Measurements from ENCODE around the gene PROZ.

Gene PROZ

DNA sequence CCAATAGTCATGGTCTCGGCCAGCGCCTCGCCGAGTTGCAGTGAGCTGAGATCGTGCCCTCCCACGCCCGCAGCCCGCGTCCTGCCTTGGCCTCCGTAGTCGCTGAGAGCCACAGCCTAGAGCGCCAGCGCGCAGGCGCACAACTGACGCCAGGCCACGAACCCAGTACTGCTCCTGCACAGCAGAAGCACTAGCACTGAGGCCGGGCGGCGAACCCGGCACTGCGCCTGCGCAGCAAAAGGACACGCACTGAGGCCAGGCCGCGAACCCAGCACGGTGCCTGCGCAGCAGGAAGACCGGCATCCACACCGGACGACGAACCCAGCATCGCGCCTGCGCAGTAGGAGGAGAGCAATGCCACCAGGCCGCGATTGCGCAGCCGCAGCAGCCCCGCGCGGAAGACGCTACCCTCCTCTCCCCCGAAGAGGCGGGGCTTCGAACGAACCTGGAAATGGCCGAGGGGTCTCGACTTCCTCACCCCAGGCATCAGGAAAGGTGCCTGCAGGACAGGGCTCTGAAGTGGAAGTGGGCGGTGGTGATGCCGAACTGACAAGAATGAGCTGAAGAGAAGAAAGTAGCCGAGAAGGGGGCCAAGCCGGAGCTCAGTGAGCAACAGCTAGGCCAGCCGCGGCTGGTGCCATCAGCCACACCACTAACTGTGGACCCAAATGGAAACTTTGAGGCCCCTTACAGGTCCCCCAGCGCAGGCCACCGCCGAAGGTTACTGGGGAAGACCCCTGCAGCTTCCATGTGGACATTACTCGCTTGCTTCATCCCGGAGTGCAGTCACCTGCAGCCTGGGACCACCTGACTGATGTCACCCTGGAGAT lies 28.3 kb upstream of the PROZ start:
- no peak overlapping the region for H3K4me3 ChIP-seq (ENCODE audit: low read depth, low read length)
- no peaks in the 10 kb centered on the region for H3K36me3 ChIP-seq (ENCODE audit: insufficient read depth, low read length)
- H3K27me3 ChIP-seq (ENCODE audit: insufficient read depth, low read length): peaks cover 35% of the 10 kb centered on the region
- H3K79me2 ChIP-seq (ENCODE audit: control insufficient read depth, insufficient read depth, low read length, unreplicated experiment): no peaks in the 10 kb centered on the region
- H2AFZ ChIP-seq (ENCODE audit: low read length, unreplicated experiment): no peak overlapping the region
- no peaks in the 10 kb centered on the region for H3K4me1 ChIP-seq (ENCODE audit: control insufficient read depth, insufficient read depth, low read length, unreplicated experiment)
- H3K27ac ChIP-seq (ENCODE audit: low read depth, low read length): no peak overlapping the region

DNA sequence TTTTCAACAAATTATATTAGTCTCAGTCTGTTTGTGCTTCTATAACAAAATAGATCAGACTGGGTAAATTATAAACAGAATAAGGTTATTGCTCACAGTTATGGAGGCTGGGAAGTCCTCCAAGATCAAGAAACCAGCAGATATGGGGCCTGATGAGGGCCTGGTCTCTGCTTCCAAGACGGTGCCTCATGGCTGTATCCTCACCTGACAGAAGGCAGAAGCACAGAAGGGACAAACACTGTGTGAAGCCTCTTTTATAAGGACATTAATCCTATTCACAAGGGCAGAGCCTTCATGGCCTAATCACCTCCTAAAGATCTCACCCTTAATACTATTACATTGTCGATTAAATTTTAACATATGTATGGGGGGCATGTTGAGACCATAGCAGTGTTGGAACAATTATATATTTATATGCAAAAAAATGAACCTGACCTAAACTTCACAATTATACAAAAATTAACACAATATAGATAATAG lies 23.1 kb upstream of the PROZ start:
- Histone ChIP-seq H3K27me3 (ENCODE audit: insufficient read depth, low read length) (peaks cover 27% of the 10 kb centered on the region), H3K36me3 (ENCODE audit: insufficient read depth, low read length) (no peaks in the 10 kb centered on the region)

GRCh38 chr13:113137691-113138298 lies 20.7 kb upstream of the PROZ start:
- peaks cover 10% of the 10 kb centered on the region; the same call in 1 of the 2 replicates for H3K27me3 ChIP-seq (ENCODE audit: insufficient read depth, low read length)
- no peak overlapping the region for H3K27ac ChIP-seq (ENCODE audit: low read depth, low read length)
- H3K36me3 ChIP-seq (ENCODE audit: insufficient read depth, low read length): no peaks in the 10 kb centered on the region
- no peaks in the 10 kb centered on the region for H3K79me2 ChIP-seq (ENCODE audit: control insufficient read depth, insufficient read depth, low read length, unreplicated experiment)
- no peaks in the 10 kb centered on the region for H3K4me1 ChIP-seq (ENCODE audit: control insufficient read depth, insufficient read depth, low read length, unreplicated experiment)
- H2AFZ ChIP-seq (ENCODE audit: low read length, unreplicated experiment): no peak overlapping the region
- no peak overlapping the region for H3K4me3 ChIP-seq (ENCODE audit: low read depth, low read length)

More for the DNA sequence above, 23.1 kb upstream of the PROZ start:
- Histone ChIP-seq H3K27ac (ENCODE audit: low read depth, low read length) (no peak overlapping the region), H3K79me2 (ENCODE audit: control insufficient read depth, insufficient read depth, low read length, unreplicated experiment) (no peaks in the 10 kb centered on the region), H2AFZ (ENCODE audit: low read length, unreplicated experiment) (no peak overlapping the region), H3K4me3 (ENCODE audit: low read depth, low read length) (no peak overlapping the region), H3K4me1 (ENCODE audit: control insufficient read depth, insufficient read depth, low read length, unreplicated experiment) (no peaks in the 10 kb centered on the region)

GRCh38 chr13:113138792-113139551 lies 19.5 kb upstream of the PROZ start:
- Histone ChIP-seq H3K4me1 (ENCODE audit: control insufficient read depth, insufficient read depth, low read length, unreplicated experiment) (no peaks in the 10 kb centered on the region), H3K27ac (ENCODE audit: low read depth, low read length) (no peak overlapping the region), H3K4me3 (ENCODE audit: low read depth, low read length) (no peak overlapping the region), H2AFZ (ENCODE audit: low read length, unreplicated experiment) (no peak overlapping the region), H3K79me2 (ENCODE audit: control insufficient read depth, insufficient read depth, low read length, unreplicated experiment) (no peaks in the 10 kb centered on the region), H3K27me3 (ENCODE audit: insufficient read depth, low read length) (peaks cover under 1% of the 10 kb centered on the region; the same call in 1 of the 2 replicates), H3K36me3 (ENCODE audit: insufficient read depth, low read length) (no peaks in the 10 kb centered on the region)

DNA sequence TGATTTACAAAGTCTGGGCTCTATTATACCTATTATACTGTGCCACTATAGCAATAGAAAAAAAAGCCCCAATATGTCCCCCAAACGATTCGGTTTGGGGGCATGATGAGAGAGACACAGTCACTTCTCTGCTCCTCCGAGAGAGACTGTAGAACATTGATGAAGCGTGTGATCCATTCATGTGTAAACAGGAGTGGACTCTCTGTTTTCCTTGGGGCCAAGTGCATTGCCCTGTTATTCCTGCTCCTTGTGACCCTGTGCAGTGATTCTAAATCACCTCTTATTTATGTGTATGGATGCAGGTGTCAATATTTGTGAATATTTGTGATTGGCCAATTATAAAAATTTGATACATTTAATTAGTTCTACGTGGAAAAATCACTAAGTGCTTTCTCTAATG lies 18.9 kb upstream of the PROZ start:
- no peaks in the 10 kb centered on the region for H3K79me2 ChIP-seq (ENCODE audit: control insufficient read depth, insufficient read depth, low read length, unreplicated experiment)
- H3K4me3 ChIP-seq (ENCODE audit: low read depth, low read length): no peak overlapping the region
- no peaks in the 10 kb centered on the region for H3K4me1 ChIP-seq (ENCODE audit: control insufficient read depth, insufficient read depth, low read length, unreplicated experiment)
- no peak overlapping the region for H3K27ac ChIP-seq (ENCODE audit: low read depth, low read length)
- no peak overlapping the region for H2AFZ ChIP-seq (ENCODE audit: low read length, unreplicated experiment)
- H3K27me3 ChIP-seq (ENCODE audit: insufficient read depth, low read length): no peaks in the 10 kb centered on the region
- H3K36me3 ChIP-seq (ENCODE audit: insufficient read depth, low read length): no peaks in the 10 kb centered on the region

DNA sequence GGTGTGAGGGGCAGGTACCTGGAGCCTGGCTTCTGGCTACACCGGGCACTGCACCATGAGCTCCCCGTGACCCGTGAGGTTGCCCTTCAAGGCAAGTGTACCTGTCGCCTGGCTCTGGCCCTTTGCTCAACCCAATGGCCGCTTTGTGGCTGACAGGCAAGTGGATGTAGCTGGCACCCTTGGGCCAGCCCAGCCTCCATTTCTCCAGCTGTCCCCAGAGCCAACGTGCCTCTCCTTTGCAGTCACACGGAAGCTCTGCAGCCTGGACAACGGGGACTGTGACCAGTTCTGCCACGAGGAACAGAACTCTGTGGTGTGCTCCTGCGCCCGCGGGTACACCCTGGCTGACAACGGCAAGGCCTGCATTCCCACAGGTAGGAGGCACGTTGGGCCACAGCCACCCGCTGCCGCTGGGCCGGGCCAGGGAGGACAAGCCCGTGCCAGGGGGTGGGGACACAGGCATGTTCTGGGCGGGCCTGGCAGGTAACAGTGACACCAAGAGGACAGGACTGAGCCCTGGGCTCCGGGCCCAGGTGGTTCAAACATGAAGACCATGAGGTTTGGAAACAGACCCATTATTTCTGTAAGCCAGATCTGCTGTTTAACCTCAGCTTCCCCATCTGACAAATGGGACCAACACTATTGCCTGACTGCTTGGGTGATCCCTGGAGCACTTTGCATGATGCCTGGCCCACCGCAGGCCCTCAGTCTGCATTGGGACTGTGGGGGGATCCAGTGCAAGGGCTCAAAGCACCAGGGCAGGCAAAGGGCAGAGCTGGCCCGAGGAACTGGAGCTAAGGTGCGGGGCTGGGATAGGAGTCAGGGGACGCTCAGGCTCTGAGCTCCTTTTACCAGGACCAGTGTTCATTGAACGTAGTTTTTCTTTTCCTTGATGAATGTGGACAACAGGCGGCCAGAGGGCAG lies 17.5 kb upstream of the PROZ start:
- H3K36me3 ChIP-seq (ENCODE audit: insufficient read depth, low read length): no peaks in the 10 kb centered on the region
- no peaks in the 10 kb centered on the region for H3K27me3 ChIP-seq (ENCODE audit: insufficient read depth, low read length)
- no peak overlapping the region for H3K4me3 ChIP-seq (ENCODE audit: low read depth, low read length)
- H3K27ac ChIP-seq (ENCODE audit: low read depth, low read length): no peak overlapping the region
- H3K79me2 ChIP-seq (ENCODE audit: control insufficient read depth, insufficient read depth, low read length, unreplicated experiment): no peaks in the 10 kb centered on the region
- H3K4me1 ChIP-seq (ENCODE audit: control insufficient read depth, insufficient read depth, low read length, unreplicated experiment): no peaks in the 10 kb centered on the region
- H2AFZ ChIP-seq (ENCODE audit: low read length, unreplicated experiment): no peak overlapping the region

DNA sequence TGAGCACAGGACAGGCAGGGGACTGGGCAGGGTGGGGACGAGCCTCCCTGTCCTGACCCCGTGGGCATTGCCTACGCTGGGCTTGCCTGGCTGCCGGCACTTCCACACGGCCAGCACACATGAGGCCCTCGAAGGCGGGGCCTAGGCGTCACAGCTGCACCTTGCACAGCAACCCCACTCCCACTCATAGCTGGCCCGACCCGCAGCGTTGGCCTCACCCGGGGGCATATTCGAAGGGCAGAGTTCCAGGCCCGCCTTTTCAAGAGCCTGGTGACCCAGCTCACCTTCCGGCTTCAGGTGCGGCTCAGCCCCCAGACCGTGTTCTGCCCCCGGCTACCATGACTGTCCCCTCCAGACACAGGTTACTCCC lies 16.9 kb upstream of the PROZ start:
- no peak overlapping the region for H3K4me3 ChIP-seq (ENCODE audit: low read depth, low read length)
- no peak overlapping the region for H2AFZ ChIP-seq (ENCODE audit: low read length, unreplicated experiment)
- H3K4me1 ChIP-seq (ENCODE audit: control insufficient read depth, insufficient read depth, low read length, unreplicated experiment): no peaks in the 10 kb centered on the region
- H3K79me2 ChIP-seq (ENCODE audit: control insufficient read depth, insufficient read depth, low read length, unreplicated experiment): no peaks in the 10 kb centered on the region
- no peaks in the 10 kb centered on the region for H3K36me3 ChIP-seq (ENCODE audit: insufficient read depth, low read length)
- H3K27me3 ChIP-seq (ENCODE audit: insufficient read depth, low read length): no peaks in the 10 kb centered on the region
- H3K27ac ChIP-seq (ENCODE audit: low read depth, low read length): no peak overlapping the region

GRCh38 chr13:113142876-113143275 lies 15.6 kb upstream of the PROZ start:
- no peaks in the 10 kb centered on the region for H3K79me2 ChIP-seq (ENCODE audit: control insufficient read depth, insufficient read depth, low read length, unreplicated experiment)
- no peak overlapping the region for H3K27ac ChIP-seq (ENCODE audit: low read depth, low read length)
- H2AFZ ChIP-seq (ENCODE audit: low read length, unreplicated experiment): no peak overlapping the region

GRCh38 chr13:113143466-113144254 lies 14.8 kb upstream of the PROZ start:
- Histone ChIP-seq H3K27ac (ENCODE audit: low read depth, low read length) (no peak overlapping the region), H3K36me3 (ENCODE audit: insufficient read depth, low read length) (no peaks in the 10 kb centered on the region), H2AFZ (ENCODE audit: low read length, unreplicated experiment) (no peak overlapping the region), H3K4me3 (ENCODE audit: low read depth, low read length) (no peak overlapping the region), H3K79me2 (ENCODE audit: control insufficient read depth, insufficient read depth, low read length, unreplicated experiment) (no peaks in the 10 kb centered on the region), H3K4me1 (ENCODE audit: control insufficient read depth, insufficient read depth, low read length, unreplicated experiment) (no peaks in the 10 kb centered on the region), H3K27me3 (ENCODE audit: insufficient read depth, low read length) (no peaks in the 10 kb centered on the region)

More at GRCh38 chr13:113142876-113143275, 15.6 kb upstream of the PROZ start:
- Histone ChIP-seq H3K36me3 (ENCODE audit: insufficient read depth, low read length) (no peaks in the 10 kb centered on the region), H3K4me1 (ENCODE audit: control insufficient read depth, insufficient read depth, low read length, unreplicated experiment) (no peaks in the 10 kb centered on the region), H3K27me3 (ENCODE audit: insufficient read depth, low read length) (no peaks in the 10 kb centered on the region), H3K4me3 (ENCODE audit: low read depth, low read length) (no peak overlapping the region)
